Measurements from ENCODE around the gene OLIG2.

DNA sequence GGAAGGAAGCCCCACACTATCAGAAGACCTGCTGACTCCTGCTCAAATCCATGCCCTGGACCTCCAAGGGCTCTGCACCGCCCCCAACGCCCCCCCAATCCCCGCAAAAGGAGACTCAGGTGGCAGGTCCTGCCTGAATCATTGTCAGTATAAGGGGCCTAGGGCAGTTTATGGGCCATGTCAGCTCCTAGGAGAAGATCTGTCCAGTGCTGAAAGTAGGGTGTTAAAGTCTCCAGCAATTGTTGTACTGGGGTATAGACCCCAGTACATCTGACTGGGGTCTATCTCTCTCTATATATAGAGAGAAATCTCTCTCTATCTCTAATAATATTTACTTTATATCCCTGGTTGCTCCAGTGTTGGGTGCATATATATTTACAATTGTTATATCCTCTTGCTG is 12.1 kb upstream of the OLIG2 start:
- TF ChIP-seq, protein P1, sequence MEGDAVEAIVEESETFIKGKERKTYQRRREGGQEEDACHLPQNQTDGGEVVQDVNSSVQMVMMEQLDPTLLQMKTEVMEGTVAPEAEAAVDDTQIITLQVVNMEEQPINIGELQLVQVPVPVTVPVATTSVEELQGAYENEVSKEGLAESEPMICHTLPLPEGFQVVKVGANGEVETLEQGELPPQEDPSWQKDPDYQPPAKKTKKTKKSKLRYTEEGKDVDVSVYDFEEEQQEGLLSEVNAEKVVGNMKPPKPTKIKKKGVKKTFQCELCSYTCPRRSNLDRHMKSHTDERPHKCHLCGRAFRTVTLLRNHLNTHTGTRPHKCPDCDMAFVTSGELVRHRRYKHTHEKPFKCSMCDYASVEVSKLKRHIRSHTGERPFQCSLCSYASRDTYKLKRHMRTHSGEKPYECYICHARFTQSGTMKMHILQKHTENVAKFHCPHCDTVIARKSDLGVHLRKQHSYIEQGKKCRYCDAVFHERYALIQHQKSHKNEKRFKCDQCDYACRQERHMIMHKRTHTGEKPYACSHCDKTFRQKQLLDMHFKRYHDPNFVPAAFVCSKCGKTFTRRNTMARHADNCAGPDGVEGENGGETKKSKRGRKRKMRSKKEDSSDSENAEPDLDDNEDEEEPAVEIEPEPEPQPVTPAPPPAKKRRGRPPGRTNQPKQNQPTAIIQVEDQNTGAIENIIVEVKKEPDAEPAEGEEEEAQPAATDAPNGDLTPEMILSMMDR (IDR thresholded peaks at IDR 0.05), result no peak
- no peak for TF ChIP-seq POLR2AphosphoS5 (IDR thresholded peaks at IDR 0.05; ENCODE audit: insufficient read depth in 1 of 2, low read depth in 1 of 2)

Data from vagina (tissue), 2 donors.